ENCODE results near the gene GAB4.
"Not testable (repeated sequence)": the region's sequence is repeated elsewhere in the genome, so short reads cannot be mapped to it uniquely, and the experiment has no call there.

The GAB4 gene

GRCh38 chr22:17024380-17024779 lies 16.4 kb upstream of the GAB4 start:
- not testable (repeated sequence) for H3K4me3 Mint-ChIP-seq; H3K4me1 Mint-ChIP-seq; H3K27ac Mint-ChIP-seq (ENCODE audit: low read depth); DNase-seq (ENCODE audit: low spot score in 2 of 2); ATAC-seq (replicated peaks; ENCODE audit: extremely low read depth, poor library complexity, severe bottlenecking); H3K36me3 Mint-ChIP-seq (ENCODE audit: insufficient read depth)
- H3K27me3 Mint-ChIP-seq: peaks cover 52% of the 10 kb centered on the region
- H3K9me3 Mint-ChIP-seq: peaks cover 11% of the 10 kb centered on the region

GRCh38 chr22:17015552-17015951 lies 7.5 kb upstream of the GAB4 start:
- H3K36me3 Mint-ChIP-seq (ENCODE audit: insufficient read depth); H3K27ac Mint-ChIP-seq (ENCODE audit: low read depth); H3K4me1 Mint-ChIP-seq; DNase-seq (ENCODE audit: low spot score in 2 of 2); H3K4me3 Mint-ChIP-seq; H3K9me3 Mint-ChIP-seq; ATAC-seq (replicated peaks; ENCODE audit: extremely low read depth, poor library complexity, severe bottlenecking): not testable (repeated sequence)
- H3K27me3 Mint-ChIP-seq: peaks cover 78% of the 10 kb centered on the region

- H3K9me3 Mint-ChIP-seq; H3K27ac Mint-ChIP-seq (ENCODE audit: low read depth); DNase-seq (ENCODE audit: low spot score in 2 of 2); H3K4me1 Mint-ChIP-seq; ATAC-seq (replicated peaks; ENCODE audit: extremely low read depth, poor library complexity, severe bottlenecking); H3K4me3 Mint-ChIP-seq; H3K36me3 Mint-ChIP-seq (ENCODE audit: insufficient read depth): not testable (repeated sequence)
- H3K27me3 Mint-ChIP-seq: peaks cover 78% of the 10 kb centered on the region
These were observed 6.0 kb upstream of the GAB4 start for GRCh38 chr22:17014101-17014440.

GRCh38 chr22:17013396-17014100 lies 5.5 kb upstream of the GAB4 start:
- no peak for ATAC-seq (replicated peaks; ENCODE audit: extremely low read depth, poor library complexity, severe bottlenecking)
- Mint-ChIP-seq H3K27ac (ENCODE audit: low read depth) (no peak overlapping the region), H3K36me3 (ENCODE audit: insufficient read depth) (no peaks in the 10 kb centered on the region), H3K9me3 (no peaks in the 10 kb centered on the region), H3K4me3 (no peak overlapping the region), H3K4me1 (no peaks in the 10 kb centered on the region), H3K27me3 (peaks cover 78% of the 10 kb centered on the region)
- DNase-seq (ENCODE audit: low spot score in 2 of 2): no peak

- no peaks in the 10 kb centered on the region for H3K4me1 Mint-ChIP-seq
- H3K36me3 Mint-ChIP-seq (ENCODE audit: insufficient read depth): no peaks in the 10 kb centered on the region
- peaks cover 84% of the 10 kb centered on the region for H3K27me3 Mint-ChIP-seq
- no peaks in the 10 kb centered on the region for H3K9me3 Mint-ChIP-seq
- no peak for ATAC-seq (replicated peaks; ENCODE audit: extremely low read depth, poor library complexity, severe bottlenecking)
- H3K27ac Mint-ChIP-seq (ENCODE audit: low read depth): no peak overlapping the region
- DNase-seq (ENCODE audit: low spot score in 2 of 2): no peak
- no peak overlapping the region for H3K4me3 Mint-ChIP-seq
These were observed 4.2 kb upstream of the GAB4 start for GRCh38 chr22:17012267-17012666.

- no peak for ATAC-seq (replicated peaks; ENCODE audit: extremely low read depth, poor library complexity, severe bottlenecking)
- no peaks in the 10 kb centered on the region for H3K36me3 Mint-ChIP-seq (ENCODE audit: insufficient read depth)
- H3K9me3 Mint-ChIP-seq: peaks cover 8% of the 10 kb centered on the region
- H3K27ac Mint-ChIP-seq (ENCODE audit: low read depth): no peak overlapping the region
- H3K4me1 Mint-ChIP-seq: no peaks in the 10 kb centered on the region
- DNase-seq (ENCODE audit: low spot score in 2 of 2): no peak
- no peak overlapping the region for H3K4me3 Mint-ChIP-seq
- peaks cover 91% of the 10 kb centered on the region for H3K27me3 Mint-ChIP-seq
These were observed 1.7 kb upstream of the GAB4 start for GRCh38 chr22:17009640-17010291.

GRCh38 chr22:17007257-17007656 lies 765 bp downstream of the GAB4 start:
- ATAC-seq (replicated peaks; ENCODE audit: extremely low read depth, poor library complexity, severe bottlenecking): no peak
- no peaks in the 10 kb centered on the region for H3K36me3 Mint-ChIP-seq (ENCODE audit: insufficient read depth)
- H3K4me1 Mint-ChIP-seq: no peaks in the 10 kb centered on the region
- DNase-seq (ENCODE audit: low spot score in 2 of 2): no peak
- H3K27me3 Mint-ChIP-seq: peaks cover 91% of the 10 kb centered on the region
- H3K9me3 Mint-ChIP-seq: peaks cover 13% of the 10 kb centered on the region
- no peak overlapping the region for H3K27ac Mint-ChIP-seq (ENCODE audit: low read depth)
- no peak overlapping the region for H3K4me3 Mint-ChIP-seq

- no peak overlapping the region for H3K27ac Mint-ChIP-seq (ENCODE audit: low read depth)
- no peaks in the 10 kb centered on the region for H3K4me1 Mint-ChIP-seq
- no peaks in the 10 kb centered on the region for H3K9me3 Mint-ChIP-seq
- no peak overlapping the region for H3K4me3 Mint-ChIP-seq
- peaks cover 58% of the 10 kb centered on the region for H3K27me3 Mint-ChIP-seq
- DNase-seq (ENCODE audit: low spot score in 2 of 2): no peak
- peaks cover 2% of the 10 kb centered on the region for H3K36me3 Mint-ChIP-seq (ENCODE audit: insufficient read depth)
- ATAC-seq (replicated peaks; ENCODE audit: extremely low read depth, poor library complexity, severe bottlenecking): no peak
These were observed 18.1 kb downstream of the GAB4 start for GRCh38 chr22:16989915-16990314.

- Mint-ChIP-seq H3K27me3 (peaks cover 49% of the 10 kb centered on the region), H3K4me3 (no peak overlapping the region), H3K4me1 (no peaks in the 10 kb centered on the region), H3K9me3 (peaks cover 6% of the 10 kb centered on the region), H3K36me3 (ENCODE audit: insufficient read depth) (peaks cover 2% of the 10 kb centered on the region), H3K27ac (ENCODE audit: low read depth) (no peak overlapping the region)
- DNase-seq (ENCODE audit: low spot score in 2 of 2) (no peak), ATAC-seq (replicated peaks; ENCODE audit: extremely low read depth, poor library complexity, severe bottlenecking) (no peak)
These were observed 19.8 kb downstream of the GAB4 start for GRCh38 chr22:16988257-16988656.

GRCh38 chr22:16987822-16988221 lies 20.2 kb downstream of the GAB4 start:
- ATAC-seq (replicated peaks; ENCODE audit: extremely low read depth, poor library complexity, severe bottlenecking): no peak
- Mint-ChIP-seq H3K9me3 (peaks cover 10% of the 10 kb centered on the region), H3K36me3 (ENCODE audit: insufficient read depth) (peaks cover 2% of the 10 kb centered on the region), H3K27me3 (peaks cover 46% of the 10 kb centered on the region), H3K4me1 (no peaks in the 10 kb centered on the region), H3K4me3 (no peak overlapping the region), H3K27ac (ENCODE audit: low read depth) (no peak overlapping the region)
- no peak for DNase-seq (ENCODE audit: low spot score in 2 of 2)

- no peaks in the 10 kb centered on the region for H3K9me3 Mint-ChIP-seq
- no peak overlapping the region for H3K27ac Mint-ChIP-seq (ENCODE audit: low read depth)
- no peaks in the 10 kb centered on the region for H3K4me1 Mint-ChIP-seq
- ATAC-seq (replicated peaks; ENCODE audit: extremely low read depth, poor library complexity, severe bottlenecking) (no peak), DNase-seq (ENCODE audit: low spot score in 2 of 2) (no peak)
- no peak overlapping the region for H3K4me3 Mint-ChIP-seq
- H3K27me3 Mint-ChIP-seq: peaks cover 63% of the 10 kb centered on the region
- peaks cover 1% of the 10 kb centered on the region for H3K36me3 Mint-ChIP-seq (ENCODE audit: insufficient read depth)
These were observed 32.7 kb downstream of the GAB4 start for GRCh38 chr22:16975155-16975885.

- ATAC-seq (replicated peaks; ENCODE audit: extremely low read depth, poor library complexity, severe bottlenecking) (no peak), DNase-seq (ENCODE audit: low spot score in 2 of 2) (no peak)
- no peak overlapping the region for H3K4me3 Mint-ChIP-seq
- no peaks in the 10 kb centered on the region for H3K4me1 Mint-ChIP-seq
- no peaks in the 10 kb centered on the region for H3K9me3 Mint-ChIP-seq
- peaks cover 63% of the 10 kb centered on the region for H3K27me3 Mint-ChIP-seq
- peaks cover 1% of the 10 kb centered on the region for H3K36me3 Mint-ChIP-seq (ENCODE audit: insufficient read depth)
- no peak overlapping the region for H3K27ac Mint-ChIP-seq (ENCODE audit: low read depth)
These were observed 33.5 kb downstream of the GAB4 start for GRCh38 chr22:16974298-16975084.
